ENCODE measurements around the gene COTL1. TPM values are rescaled to one million over a fixed set of nuclear protein-coding genes. Genes with fewer than 3 reads are reported as not detected.
A peak's percentile ranks its signal among the peaks of the same experiment; 100 is the strongest.

COTL1 gene
- total RNA-seq, 2 experiments from 2014 or later, result 664 to 677 TPM

- DNase-seq (no peak), ATAC-seq (peak; percentile 40)
- Mint-ChIP-seq H3K4me3 (no peak overlapping the region), H3K27me3 (no peaks in the 10 kb centered on the region), H3K36me3 (ENCODE audit: low read depth) (peaks cover 68% of the 10 kb centered on the region), H3K9me3 (no peaks in the 10 kb centered on the region), H3K4me1 (ENCODE audit: low read depth) (peaks cover 65% of the 10 kb centered on the region), H3K27ac (peak overlapping the region; percentile 23)
- ChIA-PET CTCF (interaction anchor here (0.7 to 1.5 kb wide), 2 partner anchors 11 to 15 kb away, joined by 3 read pairs; no protein-coding TSS in a partner anchor), POLR2A (interaction anchor here (0.6 to 1.3 kb wide), 2 partner anchors 21 to 33 kb away, joined by 3 to 4 read pairs; no protein-coding TSS in a partner anchor)
- no peak for TF ChIP-seq CTCF (IDR thresholded peaks at IDR 0.05)
- intact Hi-C loops (cut with micrococcal nuclease), result no loop called here
Observed at GRCh38 chr16:84577034-84577803, 40.7 kb downstream of the COTL1 start.

GRCh38 chr16:84575914-84576313 lies 42.0 kb downstream of the COTL1 start:
- no peak for TF ChIP-seq CTCF (IDR thresholded peaks at IDR 0.05)
- Mint-ChIP-seq H3K36me3 (ENCODE audit: low read depth) (peaks cover 74% of the 10 kb centered on the region), H3K27ac (peak overlapping the region; percentile 52), H3K9me3 (peaks cover 7% of the 10 kb centered on the region), H3K4me1 (ENCODE audit: low read depth) (peaks cover 64% of the 10 kb centered on the region), H3K27me3 (no peaks in the 10 kb centered on the region), H3K4me3 (no peak overlapping the region)
- intact Hi-C loops (cut with micrococcal nuclease), result no loop called here
- ChIA-PET CTCF (interaction anchor here (0.9 to 1.5 kb wide), 2 partner anchors 13 to 47 kb away, joined by 3 read pairs; no protein-coding TSS in a partner anchor), POLR2A (interaction anchor here (0.5 to 1.3 kb wide), 2 partner anchors 15 to 22 kb away, joined by 3 to 4 read pairs; no protein-coding TSS in a partner anchor)
- ATAC-seq (no peak), DNase-seq (no peak)

GRCh38 chr16:84574191-84574590 lies 43.7 kb downstream of the COTL1 start:
- DNase-seq, result no peak
- Mint-ChIP-seq H3K9me3 (peaks cover 12% of the 10 kb centered on the region), H3K4me1 (ENCODE audit: low read depth) (peaks cover 60% of the 10 kb centered on the region), H3K36me3 (ENCODE audit: low read depth) (peaks cover 78% of the 10 kb centered on the region), H3K27ac (peak overlapping the region; percentile 24), H3K27me3 (no peaks in the 10 kb centered on the region), H3K4me3 (no peak overlapping the region)
- TF ChIP-seq CTCF (IDR thresholded peaks at IDR 0.05), result no peak
- intact Hi-C loops (cut with micrococcal nuclease), result no loop called here
- POLR2A ChIA-PET, result interaction anchor here (0.9 to 1.9 kb wide), 2 partner anchors 13 to 15 kb away, joined by 3 to 4 read pairs; no protein-coding TSS in a partner anchor
- no peak for ATAC-seq
- CTCF ChIA-PET, result no interaction called here

GRCh38 chr16:84572096-84572495 lies 45.8 kb downstream of the COTL1 start:
- no peak for DNase-seq
- ATAC-seq, result no peak
- Mint-ChIP-seq H3K27me3 (no peaks in the 10 kb centered on the region), H3K36me3 (ENCODE audit: low read depth) (peaks cover 75% of the 10 kb centered on the region), H3K9me3 (peaks cover 12% of the 10 kb centered on the region), H3K4me3 (no peak overlapping the region), H3K27ac (peak overlapping the region; percentile 38), H3K4me1 (ENCODE audit: low read depth) (peaks cover 50% of the 10 kb centered on the region)
- CTCF ChIA-PET, result interaction anchor here (0.6 kb wide), 1 partner anchor 29 kb away, joined by 3 read pairs; no protein-coding TSS in a partner anchor
- POLR2A ChIA-PET, result interaction anchor here (0.7 to 1.0 kb wide), 4 partner anchors 10 to 23 kb away, joined by 3 to 4 read pairs (median 3); no protein-coding TSS in a partner anchor
- intact Hi-C loops (cut with micrococcal nuclease), result no loop called here
- TF ChIP-seq CTCF (IDR thresholded peaks at IDR 0.05), result no peak

- ATAC-seq, result no peak
- peak overlapping the region; percentile 8 for H3K27ac Mint-ChIP-seq
Observed at GRCh38 chr16:84571506-84571905, 46.4 kb downstream of the COTL1 start.

More at GRCh38 chr16:84571506-84571905, 46.4 kb downstream of the COTL1 start:
- Mint-ChIP-seq H3K9me3 (peaks cover 12% of the 10 kb centered on the region), H3K4me3 (no peak overlapping the region), H3K4me1 (ENCODE audit: low read depth) (peaks cover 47% of the 10 kb centered on the region), H3K36me3 (ENCODE audit: low read depth) (peaks cover 74% of the 10 kb centered on the region), H3K27me3 (no peaks in the 10 kb centered on the region)
- CTCF ChIA-PET, result interaction anchor here (0.6 kb wide), 1 partner anchor 29 kb away, joined by 3 read pairs; no protein-coding TSS in a partner anchor
- intact Hi-C loops (cut with micrococcal nuclease), result no loop called here
- TF ChIP-seq CTCF (IDR thresholded peaks at IDR 0.05), result no peak
- no peak for DNase-seq
- POLR2A ChIA-PET, result interaction anchor here (0.6 to 1.0 kb wide), 3 partner anchors 8 to 23 kb away, joined by 3 to 4 read pairs (median 3); no protein-coding TSS in a partner anchor
